ENCODE results near the gene CTDSP1.

CTDSP1 gene

GRCh38 chr2:218357236-218358177, 42.2 kb upstream of the CTDSP1 start:
- no peak for DNase-seq
- TF ChIP-seq EZH2 (optimal IDR thresholded peaks at IDR 0.05; ENCODE audit: low read depth, low read length) (no peak), CTCF (IDR thresholded peaks at IDR 0.05; ENCODE audit: low read length) (no peak), EZH2phosphoT487 (IDR thresholded peaks at IDR 0.05; ENCODE audit: low read length) (no peak)
- Histone ChIP-seq H3K27ac (ENCODE audit: low read length) (no peak overlapping the region), H3F3A (ENCODE audit: insufficient read depth, low read length) (no peaks in the 10 kb centered on the region), H3K4me3 (ENCODE audit: low read length) (no peak overlapping the region), H4K20me1 (ENCODE audit: insufficient read depth, low read length) (no peaks in the 10 kb centered on the region), H3K9ac (ENCODE audit: low read length) (no peak overlapping the region), H3K9me2 (replicated peaks; ENCODE audit: insufficient read depth, low read length) (no peaks in the 10 kb centered on the region), H3K4me1 (ENCODE audit: low read length) (no peaks in the 10 kb centered on the region), H3K79me2 (ENCODE audit: low read length) (no peaks in the 10 kb centered on the region), H3K9me3 (replicated peaks; ENCODE audit: insufficient read depth, low read length) (no peaks in the 10 kb centered on the region), H3K4me2 (ENCODE audit: low read depth, low read length) (no peak overlapping the region), H3K27me3 (replicated peaks; ENCODE audit: insufficient read depth, low read length) (no peaks in the 10 kb centered on the region), H3K36me3 (replicated peaks; ENCODE audit: insufficient read depth, low read length) (no peaks in the 10 kb centered on the region), H2AFZ (ENCODE audit: low read length) (no peak overlapping the region; the same call in 1 of the 2 replicates)

- H3K79me2 ChIP-seq (ENCODE audit: low read length) = no peaks in the 10 kb centered on the region
- no peaks in the 10 kb centered on the region for H3K9me2 ChIP-seq (replicated peaks; ENCODE audit: insufficient read depth, low read length)
- H3K27me3 ChIP-seq (replicated peaks; ENCODE audit: insufficient read depth, low read length) = no peaks in the 10 kb centered on the region
- no peak overlapping the region for H3K4me2 ChIP-seq (ENCODE audit: low read depth, low read length)
- no peaks in the 10 kb centered on the region for H3F3A ChIP-seq (ENCODE audit: insufficient read depth, low read length)
- H3K9ac ChIP-seq (ENCODE audit: low read length) = no peak overlapping the region
- no peak overlapping the region for H2AFZ ChIP-seq (ENCODE audit: low read length)
- H4K20me1 ChIP-seq (ENCODE audit: insufficient read depth, low read length) = no peaks in the 10 kb centered on the region
- H3K4me3 ChIP-seq (ENCODE audit: low read length) = no peak overlapping the region
- no peak overlapping the region for H3K27ac ChIP-seq (ENCODE audit: low read length)
- no peaks in the 10 kb centered on the region for H3K4me1 ChIP-seq (ENCODE audit: low read length)
- H3K36me3 ChIP-seq (replicated peaks; ENCODE audit: insufficient read depth, low read length) = no peaks in the 10 kb centered on the region
- TF ChIP-seq CTCF (IDR thresholded peaks at IDR 0.05; ENCODE audit: low read length) (no peak), EZH2phosphoT487 (IDR thresholded peaks at IDR 0.05; ENCODE audit: low read length) (no peak), EZH2 (optimal IDR thresholded peaks at IDR 0.05; ENCODE audit: low read depth, low read length) (no peak)
- H3K9me3 ChIP-seq (replicated peaks; ENCODE audit: insufficient read depth, low read length) = no peaks in the 10 kb centered on the region
- DNase-seq = no peak
Observed at GRCh38 chr2:218360453-218360852, 39.2 kb upstream of the CTDSP1 start.

- Histone ChIP-seq H3K27me3 (replicated peaks; ENCODE audit: insufficient read depth, low read length) (no peaks in the 10 kb centered on the region), H3K9me3 (replicated peaks; ENCODE audit: insufficient read depth, low read length) (no peaks in the 10 kb centered on the region), H3K4me1 (ENCODE audit: low read length) (no peaks in the 10 kb centered on the region), H3K9ac (ENCODE audit: low read length) (no peak overlapping the region), H3F3A (ENCODE audit: insufficient read depth, low read length) (no peaks in the 10 kb centered on the region), H2AFZ (ENCODE audit: low read length) (no peak overlapping the region), H3K36me3 (replicated peaks; ENCODE audit: insufficient read depth, low read length) (no peaks in the 10 kb centered on the region), H3K4me3 (ENCODE audit: low read length) (no peak overlapping the region), H4K20me1 (ENCODE audit: insufficient read depth, low read length) (no peaks in the 10 kb centered on the region), H3K4me2 (ENCODE audit: low read depth, low read length) (no peak overlapping the region), H3K27ac (ENCODE audit: low read length) (no peak overlapping the region), H3K9me2 (replicated peaks; ENCODE audit: insufficient read depth, low read length) (no peaks in the 10 kb centered on the region), H3K79me2 (ENCODE audit: low read length) (no peaks in the 10 kb centered on the region)
- DNase-seq = no peak
- no peak for TF ChIP-seq EZH2 (optimal IDR thresholded peaks at IDR 0.05; ENCODE audit: low read depth, low read length)
- TF ChIP-seq CTCF (IDR thresholded peaks at IDR 0.05; ENCODE audit: low read length) = no peak
- no peak for TF ChIP-seq EZH2phosphoT487 (IDR thresholded peaks at IDR 0.05; ENCODE audit: low read length)
Observed at GRCh38 chr2:218362606-218363005, 37.1 kb upstream of the CTDSP1 start.
